Smooth muscle cell (in vitro differentiated cells): ENCODE results near the gene PHF11. TPM values are rescaled to one million over a fixed set of nuclear protein-coding genes. Genes with fewer than 3 reads are reported as not detected.

Experiments
- DNase-seq: peaks from one replicate; lab custom pipeline; 2025; ENCODE audit not compliant: unreplicated experiment; lab: John Stamatoyannopoulos, UW
- H2AFZ ChIP-seq: fragments of 200-600 bp; sonication (generic); 2 replicates; pipeline ENCODE4 v1.6.0; 2016; ENCODE audit warnings: antibody characterized with exemption, low read depth, mild to moderate bottlenecking
- H3F3A ChIP-seq: fragments of 200-600 bp; sonication (generic); 2 replicates; pipeline ENCODE4 v1.6.0; 2017; ENCODE audit warnings: antibody characterized with exemption, low read depth
- H3K27ac ChIP-seq: fragments of 200-600 bp; sonication (generic); 2 replicates; pipeline ENCODE4 v1.5.1; 2016; ENCODE audit warnings: low read depth, mild to moderate bottlenecking
- H3K27me3 ChIP-seq: fragments of 200-600 bp; sonication (generic); 2 replicates; pipeline ENCODE4 v1.6.1; 2016; ENCODE audit warnings: low read depth, mild to moderate bottlenecking
- H3K36me3 ChIP-seq: fragments of 200-600 bp; sonication (generic); 2 replicates; pipeline ENCODE4 v1.5.1; 2016; ENCODE audit warnings: low read depth
- H3K4me1 ChIP-seq: fragments of 200-600 bp; sonication (generic); 2 replicates; pipeline ENCODE4 v1.5.1; 2016; ENCODE audit warnings: low read depth
- H3K4me2 ChIP-seq: fragments of 200-600 bp; sonication (generic); 2 replicates; pipeline ENCODE4 v1.6.0; 2016; ENCODE audit warnings: mild to moderate bottlenecking
- H3K4me3 ChIP-seq: fragments of 200-600 bp; sonication (generic); 2 replicates; pipeline ENCODE4 v1.5.1; 2016; ENCODE audit warnings: mild to moderate bottlenecking
- H3K79me2 ChIP-seq: fragments of 200-600 bp; sonication (generic); 2 replicates; pipeline ENCODE4 v1.6.0; 2016; ENCODE audit warnings: low read depth, mild to moderate bottlenecking
- H3K9ac ChIP-seq: fragments of 200-600 bp; sonication (generic); 2 replicates; pipeline ENCODE4 v1.6.0; 2016; ENCODE audit warnings: low read depth
- H3K9me3 ChIP-seq: fragments of 200-600 bp; sonication (generic); replicated peaks from 2 replicates; pipeline ENCODE4 v1.5.1; 2016; ENCODE audit warnings: low read depth
- H4K20me1 ChIP-seq: fragments of 200-600 bp; sonication (generic); 2 replicates; pipeline ENCODE4 v1.6.0; 2016; ENCODE audit warnings: low read depth
- WGBS: methylation state at CpG from one replicate; pipeline ENCODE4 v1.1.7; 2016; ENCODE audit warnings: low lambda C conversion rate; 5-methylcytosine and 5-hydroxymethylcytosine counted together
- polyA plus RNA-seq: library from polyadenylated mRNA; unstranded; fragments of >200 nt; fragmentation: Nextera tagmentation; extraction: Ambion mirVana; gene quantifications from 2 replicates; pipeline ENCODE4 v1.2.1, GENCODE V29; 2016
- total RNA-seq: library from RNA; depleted of rRNA; stranded (reverse); fragments of >200 nt; gene quantifications from 2 replicates; pipeline ENCODE4 v1.2.3, GENCODE V29; 2014
- TF ChIP-seq, protein P1 (sequence below): fragments of 200-600 bp; sonication (generic); IDR thresholded peaks from 2 replicates; pipeline ENCODE4 v1.5.1; 2017; ENCODE audit warnings: borderline replicate concordance, mild to moderate bottlenecking, antibody characterized with exemption; ENCODE audit not compliant: insufficient read depth, poor library complexity, severe bottlenecking

Gene PHF11
- total and polyA plus RNA-seq, 2 experiments from 2014 or later = 22.9 to 30.3 TPM

DNA sequence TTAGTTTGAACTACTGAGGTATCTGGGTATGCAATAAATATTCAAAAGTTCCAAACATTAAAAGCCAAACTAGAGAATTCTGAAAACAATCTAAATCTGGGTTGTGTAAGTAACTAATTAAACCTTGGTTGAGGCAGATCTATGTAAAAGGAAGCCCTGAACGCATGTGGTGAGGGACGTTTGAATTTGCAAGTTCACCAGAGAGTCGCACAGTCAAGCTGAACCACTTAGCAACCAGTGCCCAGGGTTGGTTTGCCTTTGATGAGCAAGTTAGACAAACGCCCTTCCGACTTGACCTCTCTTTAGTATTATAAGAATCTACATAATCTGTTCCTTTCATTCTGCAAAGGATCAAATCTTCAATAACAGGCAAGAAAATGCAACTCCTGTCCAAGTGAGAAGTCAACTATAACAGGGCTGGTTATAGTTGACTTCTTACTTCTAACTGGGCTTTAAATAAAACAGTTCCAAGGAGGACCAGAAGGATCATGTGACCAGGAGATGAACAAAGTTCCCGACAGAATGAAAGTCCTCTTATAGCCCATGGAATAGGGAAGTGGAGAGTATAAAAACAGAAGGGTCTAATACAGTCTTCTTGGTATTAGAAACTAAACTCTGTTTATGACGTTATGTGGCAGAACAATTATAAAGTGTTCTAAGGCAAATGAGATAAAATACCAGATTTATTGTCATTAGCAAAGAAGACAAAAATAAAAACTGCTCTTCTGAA, 40.6 kb downstream of the PHF11 start:
- TF ChIP-seq, protein P1, sequence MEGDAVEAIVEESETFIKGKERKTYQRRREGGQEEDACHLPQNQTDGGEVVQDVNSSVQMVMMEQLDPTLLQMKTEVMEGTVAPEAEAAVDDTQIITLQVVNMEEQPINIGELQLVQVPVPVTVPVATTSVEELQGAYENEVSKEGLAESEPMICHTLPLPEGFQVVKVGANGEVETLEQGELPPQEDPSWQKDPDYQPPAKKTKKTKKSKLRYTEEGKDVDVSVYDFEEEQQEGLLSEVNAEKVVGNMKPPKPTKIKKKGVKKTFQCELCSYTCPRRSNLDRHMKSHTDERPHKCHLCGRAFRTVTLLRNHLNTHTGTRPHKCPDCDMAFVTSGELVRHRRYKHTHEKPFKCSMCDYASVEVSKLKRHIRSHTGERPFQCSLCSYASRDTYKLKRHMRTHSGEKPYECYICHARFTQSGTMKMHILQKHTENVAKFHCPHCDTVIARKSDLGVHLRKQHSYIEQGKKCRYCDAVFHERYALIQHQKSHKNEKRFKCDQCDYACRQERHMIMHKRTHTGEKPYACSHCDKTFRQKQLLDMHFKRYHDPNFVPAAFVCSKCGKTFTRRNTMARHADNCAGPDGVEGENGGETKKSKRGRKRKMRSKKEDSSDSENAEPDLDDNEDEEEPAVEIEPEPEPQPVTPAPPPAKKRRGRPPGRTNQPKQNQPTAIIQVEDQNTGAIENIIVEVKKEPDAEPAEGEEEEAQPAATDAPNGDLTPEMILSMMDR = no peak
- no peak overlapping the region for H3K9ac ChIP-seq
- peaks cover 7% of the 10 kb centered on the region for H3K36me3 ChIP-seq
- WGBS = 88% methylated on average over 7 of the region's 7 CpGs
- no peaks in the 10 kb centered on the region for H3K4me1 ChIP-seq
- no peaks in the 10 kb centered on the region for H3K9me3 ChIP-seq
- H3K27me3 ChIP-seq = no peaks in the 10 kb centered on the region
- H4K20me1 ChIP-seq = no peaks in the 10 kb centered on the region
- no peak for DNase-seq
- H3K27ac ChIP-seq = no peak overlapping the region
- H3F3A ChIP-seq = no peaks in the 10 kb centered on the region
- H2AFZ ChIP-seq = no peak overlapping the region
- H3K4me3 ChIP-seq = no peak overlapping the region
- no peak overlapping the region for H3K4me2 ChIP-seq
- no peaks in the 10 kb centered on the region for H3K79me2 ChIP-seq

DNA sequence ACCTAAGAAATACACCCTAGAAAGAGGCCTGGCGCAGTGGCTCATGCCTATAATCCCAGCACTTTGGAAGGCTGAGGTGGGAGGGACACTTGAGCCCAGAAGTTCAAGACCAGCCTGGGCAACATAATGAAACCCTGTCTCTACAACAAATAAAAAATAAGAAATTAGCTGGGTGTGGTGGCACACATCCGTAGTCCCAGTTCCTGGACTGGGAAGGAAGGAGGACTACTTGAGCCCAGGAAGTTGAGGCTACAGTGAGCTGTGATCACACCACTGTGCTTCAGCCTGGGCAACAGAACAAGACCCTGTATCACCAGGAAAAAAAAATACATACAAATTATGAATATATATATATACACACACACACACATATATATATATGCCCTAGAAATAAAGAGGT, 42.7 kb downstream of the PHF11 start:
- no peak overlapping the region for H2AFZ ChIP-seq
- H4K20me1 ChIP-seq = no peaks in the 10 kb centered on the region
- H3K27ac ChIP-seq = no peak overlapping the region
- no peak overlapping the region for H3K4me2 ChIP-seq
- peaks cover 7% of the 10 kb centered on the region for H3K36me3 ChIP-seq
- no peak overlapping the region for H3K9ac ChIP-seq
- no peaks in the 10 kb centered on the region for H3K79me2 ChIP-seq
- H3K27me3 ChIP-seq = no peaks in the 10 kb centered on the region
- no peak for DNase-seq
- H3K4me1 ChIP-seq = no peaks in the 10 kb centered on the region
- TF ChIP-seq, protein P1 = no peak
- H3K4me3 ChIP-seq = no peak overlapping the region
- no peaks in the 10 kb centered on the region for H3F3A ChIP-seq
- 96% methylated on average over 2 of the region's 2 CpGs for WGBS
- H3K9me3 ChIP-seq = no peaks in the 10 kb centered on the region

DNA sequence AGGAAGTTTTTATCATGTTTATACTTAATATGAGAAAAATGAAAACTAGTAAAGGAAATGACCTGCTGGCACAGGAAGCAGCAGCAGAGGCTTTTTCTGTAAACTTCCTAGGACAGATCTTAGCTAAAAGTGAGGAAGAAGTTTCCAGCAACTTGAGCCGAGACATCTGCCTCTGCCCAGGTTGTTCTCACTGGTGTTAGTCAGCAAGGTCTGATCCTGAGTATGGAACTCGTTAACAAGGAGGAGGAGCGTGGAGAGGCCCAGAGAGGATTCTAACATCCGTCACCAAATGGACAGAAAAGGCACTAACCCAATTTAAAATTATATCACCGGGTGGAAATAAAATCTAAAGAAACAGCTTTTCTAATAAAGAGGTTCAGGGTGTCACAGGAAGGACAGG, 43.6 kb downstream of the PHF11 start:
- H3F3A ChIP-seq = no peaks in the 10 kb centered on the region
- H3K36me3 ChIP-seq = peaks cover 7% of the 10 kb centered on the region
- H3K27me3 ChIP-seq = no peaks in the 10 kb centered on the region
- no peak overlapping the region for H3K4me3 ChIP-seq
- H3K4me2 ChIP-seq = no peak overlapping the region
- H3K9ac ChIP-seq = no peak overlapping the region
- DNase-seq = no peak
- H3K27ac ChIP-seq = no peak overlapping the region
- no peaks in the 10 kb centered on the region for H3K4me1 ChIP-seq
- H4K20me1 ChIP-seq = no peaks in the 10 kb centered on the region
- TF ChIP-seq, protein P1 = no peak
- H3K79me2 ChIP-seq = no peaks in the 10 kb centered on the region
- H3K9me3 ChIP-seq = no peaks in the 10 kb centered on the region
- no peak overlapping the region for H2AFZ ChIP-seq
- WGBS = 89% methylated on average over 5 of the region's 5 CpGs

DNA sequence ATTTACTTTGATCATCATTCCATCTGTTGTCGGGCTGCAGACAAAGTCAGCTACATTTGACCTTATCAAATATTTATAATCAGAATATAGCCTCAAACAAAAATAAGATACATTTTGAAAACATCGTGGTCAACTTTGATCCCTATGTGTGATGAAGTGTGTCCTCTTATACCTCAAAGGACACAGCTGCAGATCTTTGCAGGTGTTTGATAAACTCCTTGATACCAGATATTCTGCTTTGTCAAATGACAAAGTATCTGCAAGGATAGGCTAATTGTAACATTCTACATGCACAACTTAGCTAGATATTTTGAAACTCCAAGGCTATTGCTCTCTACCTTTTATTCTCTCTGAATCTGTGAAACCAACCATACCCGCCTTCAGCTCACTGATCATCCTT, 44.0 kb downstream of the PHF11 start:
- H3K79me2 ChIP-seq = no peaks in the 10 kb centered on the region
- H3K9ac ChIP-seq = no peak overlapping the region
- no peaks in the 10 kb centered on the region for H3F3A ChIP-seq
- H3K27ac ChIP-seq = no peak overlapping the region
- H3K4me1 ChIP-seq = no peaks in the 10 kb centered on the region
- no peak overlapping the region for H3K4me2 ChIP-seq
- DNase-seq = no peak
- H2AFZ ChIP-seq = no peak overlapping the region
- peaks cover 10% of the 10 kb centered on the region for H3K36me3 ChIP-seq
- no peaks in the 10 kb centered on the region for H3K27me3 ChIP-seq
- no peak overlapping the region for H3K4me3 ChIP-seq
- no peaks in the 10 kb centered on the region for H3K9me3 ChIP-seq
- TF ChIP-seq, protein P1 = no peak
- H4K20me1 ChIP-seq = no peaks in the 10 kb centered on the region
- 96% methylated on average over 3 of the region's 3 CpGs for WGBS
